ENCODE measurements around the gene ABCC10. TPM values are rescaled to one million over a fixed set of nuclear protein-coding genes. Genes with fewer than 3 reads are reported as not detected.

ABCC10 gene
- total RNA-seq, 1 experiment from 2014 or later = 28.4 TPM

- peaks cover 3% of the 10 kb centered on the region for H3K36me3 ChIP-seq (ENCODE audit: low read depth)
- no peaks in the 10 kb centered on the region for H3K9me3 ChIP-seq (ENCODE audit: insufficient read depth, low read depth)
- H2AFZ ChIP-seq = no peak overlapping the region
- DNase-seq = no peak
- H3K27me3 ChIP-seq (ENCODE audit: insufficient read depth, low read depth) = no peaks in the 10 kb centered on the region
- no peak overlapping the region for H3K4me3 ChIP-seq
- POLR2A ChIA-PET (ENCODE audit: unreplicated experiment) = no interaction called here
- intact Hi-C loops (cut with micrococcal nuclease; ENCODE audit: unreplicated experiment) = no loop called here
- peaks cover 11% of the 10 kb centered on the region for H3F3A ChIP-seq (ENCODE audit: insufficient read depth, low read depth)
- no peaks in the 10 kb centered on the region for H3K4me1 ChIP-seq (replicated peaks; ENCODE audit: insufficient read depth)
- no peak overlapping the region for H3K4me2 ChIP-seq
- no peak overlapping the region for H3K27ac ChIP-seq
- TF ChIP-seq, protein P1, sequence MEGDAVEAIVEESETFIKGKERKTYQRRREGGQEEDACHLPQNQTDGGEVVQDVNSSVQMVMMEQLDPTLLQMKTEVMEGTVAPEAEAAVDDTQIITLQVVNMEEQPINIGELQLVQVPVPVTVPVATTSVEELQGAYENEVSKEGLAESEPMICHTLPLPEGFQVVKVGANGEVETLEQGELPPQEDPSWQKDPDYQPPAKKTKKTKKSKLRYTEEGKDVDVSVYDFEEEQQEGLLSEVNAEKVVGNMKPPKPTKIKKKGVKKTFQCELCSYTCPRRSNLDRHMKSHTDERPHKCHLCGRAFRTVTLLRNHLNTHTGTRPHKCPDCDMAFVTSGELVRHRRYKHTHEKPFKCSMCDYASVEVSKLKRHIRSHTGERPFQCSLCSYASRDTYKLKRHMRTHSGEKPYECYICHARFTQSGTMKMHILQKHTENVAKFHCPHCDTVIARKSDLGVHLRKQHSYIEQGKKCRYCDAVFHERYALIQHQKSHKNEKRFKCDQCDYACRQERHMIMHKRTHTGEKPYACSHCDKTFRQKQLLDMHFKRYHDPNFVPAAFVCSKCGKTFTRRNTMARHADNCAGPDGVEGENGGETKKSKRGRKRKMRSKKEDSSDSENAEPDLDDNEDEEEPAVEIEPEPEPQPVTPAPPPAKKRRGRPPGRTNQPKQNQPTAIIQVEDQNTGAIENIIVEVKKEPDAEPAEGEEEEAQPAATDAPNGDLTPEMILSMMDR (conservative IDR thresholded peaks at IDR 0.05) = no peak
- no peak for TF ChIP-seq EZH2 (IDR thresholded peaks at IDR 0.05; ENCODE audit: low read depth)
- no peaks in the 10 kb centered on the region for H4K20me1 ChIP-seq (ENCODE audit: insufficient read depth)
- H3K9me2 ChIP-seq (ENCODE audit: insufficient read depth) = no peaks in the 10 kb centered on the region
- no TSS peak for BruUV-seq (replicated peaks)
- H3K79me2 ChIP-seq (ENCODE audit: low read depth) = no peaks in the 10 kb centered on the region
- CTCF ChIA-PET = no interaction called here
Observed at GRCh38 chr6:43450699-43451131, 23.4 kb downstream of the ABCC10 start.

- Histone ChIP-seq H3K9me2 (ENCODE audit: insufficient read depth) (no peaks in the 10 kb centered on the region), H3K79me2 (ENCODE audit: low read depth) (no peaks in the 10 kb centered on the region), H4K20me1 (ENCODE audit: insufficient read depth) (no peaks in the 10 kb centered on the region), H2AFZ (no peak overlapping the region), H3K4me3 (no peak overlapping the region), H3K36me3 (ENCODE audit: low read depth) (peaks cover 3% of the 10 kb centered on the region), H3K27me3 (ENCODE audit: insufficient read depth, low read depth) (no peaks in the 10 kb centered on the region), H3K4me2 (no peak overlapping the region), H3F3A (ENCODE audit: insufficient read depth, low read depth) (peaks cover 11% of the 10 kb centered on the region), H3K9me3 (ENCODE audit: insufficient read depth, low read depth) (no peaks in the 10 kb centered on the region), H3K27ac (no peak overlapping the region), H3K4me1 (replicated peaks; ENCODE audit: insufficient read depth) (0 out of 2 replicates have a peak, but pooled peaks cover 4% of the 10 kb centered on the region)
- intact Hi-C loops (cut with micrococcal nuclease; ENCODE audit: unreplicated experiment) = no loop called here
- BruUV-seq (replicated peaks) = no TSS peak
- no peak for DNase-seq
- TF ChIP-seq EZH2 (IDR thresholded peaks at IDR 0.05; ENCODE audit: low read depth) = no peak
- TF ChIP-seq, protein P1 (conservative IDR thresholded peaks at IDR 0.05) = no peak
- POLR2A ChIA-PET (ENCODE audit: unreplicated experiment) = no interaction called here
- CTCF ChIA-PET = no interaction called here
Observed at GRCh38 chr6:43451348-43451747, 24.0 kb downstream of the ABCC10 start.

DNA sequence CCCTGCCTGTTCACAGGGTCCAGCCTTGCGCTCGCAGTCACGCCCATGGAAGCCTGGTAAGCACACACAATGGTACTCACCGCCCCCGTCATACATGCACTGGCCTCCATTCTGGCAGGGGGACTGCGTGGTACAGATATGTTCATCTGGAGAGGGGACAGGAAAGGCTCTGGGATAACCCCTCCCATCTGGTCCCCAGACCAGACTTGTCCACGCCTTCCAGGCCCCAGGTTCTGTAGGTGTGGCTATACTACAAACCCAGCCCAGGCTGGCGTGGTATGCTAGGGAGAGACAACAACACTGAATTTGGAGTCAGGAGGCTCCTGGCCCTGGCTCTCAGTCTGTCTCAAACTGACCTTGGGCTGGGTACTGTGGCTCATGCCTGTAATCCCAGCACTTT is 24.6 kb downstream of the ABCC10 start:
- Histone ChIP-seq H3K79me2 (ENCODE audit: low read depth) (no peaks in the 10 kb centered on the region), H4K20me1 (ENCODE audit: insufficient read depth) (no peaks in the 10 kb centered on the region), H3K36me3 (ENCODE audit: low read depth) (peaks cover 3% of the 10 kb centered on the region), H3K4me2 (no peak overlapping the region), H3K4me3 (no peak overlapping the region), H3K27ac (no peak overlapping the region), H2AFZ (no peak overlapping the region), H3K27me3 (ENCODE audit: insufficient read depth, low read depth) (no peaks in the 10 kb centered on the region), H3K4me1 (replicated peaks; ENCODE audit: insufficient read depth) (0 out of 2 replicates have a peak, but pooled peaks cover 4% of the 10 kb centered on the region), H3F3A (ENCODE audit: insufficient read depth, low read depth) (peaks cover 16% of the 10 kb centered on the region), H3K9me2 (ENCODE audit: insufficient read depth) (no peaks in the 10 kb centered on the region), H3K9me3 (ENCODE audit: insufficient read depth, low read depth) (no peaks in the 10 kb centered on the region)
- intact Hi-C loops (cut with micrococcal nuclease; ENCODE audit: unreplicated experiment) = no loop called here
- no TSS peak for BruUV-seq (replicated peaks)
- POLR2A ChIA-PET (ENCODE audit: unreplicated experiment) = no interaction called here
- CTCF ChIA-PET = interaction anchor here (0.6 kb wide), 1 partner anchor 160 kb away, joined by 4 read pairs; no protein-coding TSS in a partner anchor
- no peak for TF ChIP-seq EZH2 (IDR thresholded peaks at IDR 0.05; ENCODE audit: low read depth)
- TF ChIP-seq, protein P1 (conservative IDR thresholded peaks at IDR 0.05) = no peak
- DNase-seq = no peak
